HFFc6 (cell line): ENCODE results near the gene EXTL1. TPM values are rescaled to one million over a fixed set of nuclear protein-coding genes. Genes with fewer than 3 reads are reported as not detected.
A peak's percentile ranks its signal among the peaks of the same experiment; 100 is the strongest.

Experiments
- DNase-seq: peaks from one replicate; pipeline ENCODE4 v3.0.0-alpha.2; 2018
- H3K27ac Mint-ChIP-seq: 2 replicates; pipeline ENCODE4 v1.8.0; 2020; ENCODE audit warnings: mild to moderate bottlenecking, mixed read lengths
- H3K27me3 Mint-ChIP-seq: 2 replicates; pipeline ENCODE4 v1.8.0; 2021; ENCODE audit warnings: mild to moderate bottlenecking, moderate library complexity, mixed read lengths; ENCODE audit not compliant: insufficient read depth
- H3K36me3 Mint-ChIP-seq: 2 replicates; pipeline ENCODE4 v1.8.0; 2021; ENCODE audit warnings: low read depth, mixed read lengths
- H3K4me1 Mint-ChIP-seq: 2 replicates; pipeline ENCODE4 v1.8.0; 2020; ENCODE audit warnings: low read depth, mixed read lengths
- H3K4me3 Mint-ChIP-seq: 2 replicates; pipeline ENCODE4 v1.8.0; 2020; ENCODE audit warnings: mild to moderate bottlenecking, moderate library complexity, mixed read lengths
- H3K9me3 Mint-ChIP-seq: 2 replicates; pipeline ENCODE4 v1.8.0; 2020; ENCODE audit warnings: mild to moderate bottlenecking, mixed read lengths
- CTCF ChIP-seq: fragments of 200-600 bp; sonication (generic); IDR thresholded peaks from 2 replicates; pipeline ENCODE4 v1.5.0; 2021; ENCODE audit warnings: antibody characterized with exemption, mild to moderate bottlenecking
- total RNA-seq, 6 experiments: library from RNA; stranded (reverse); fragmentation: NEBNext Ultra II Directional; extraction: Animal tissue kit (Norgen Biotek cat#: 25700); gene quantifications; 2 replicates in 1 of 6; 3 replicates in 5 of 6; pipeline ENCODE4 v1.2.3, GENCODE V29; 2021

EXTL1 gene
- total RNA-seq, 6 experiments from 2014 or later = 8.1 to 22.9 (median 9.4) TPM

GRCh38 chr1:25990251-25990650 lies 31.3 kb upstream of the EXTL1 start:
- H3K36me3 Mint-ChIP-seq = peaks cover 21% of the 10 kb centered on the region
- no peaks in the 10 kb centered on the region for H3K27me3 Mint-ChIP-seq
- peaks cover 23% of the 10 kb centered on the region for H3K4me1 Mint-ChIP-seq
- no peak for TF ChIP-seq CTCF
- no peak for DNase-seq
- H3K27ac Mint-ChIP-seq = no peak overlapping the region
- H3K4me3 Mint-ChIP-seq = no peak overlapping the region
- H3K9me3 Mint-ChIP-seq = no peaks in the 10 kb centered on the region

GRCh38 chr1:25990702-25991395 lies 30.7 kb upstream of the EXTL1 start:
- no peak for DNase-seq
- no peak overlapping the region for H3K27ac Mint-ChIP-seq
- no peak overlapping the region for H3K4me3 Mint-ChIP-seq
- H3K27me3 Mint-ChIP-seq = no peaks in the 10 kb centered on the region
- no peaks in the 10 kb centered on the region for H3K9me3 Mint-ChIP-seq
- peaks cover 23% of the 10 kb centered on the region for H3K4me1 Mint-ChIP-seq
- no peak for TF ChIP-seq CTCF
- peaks cover 15% of the 10 kb centered on the region for H3K36me3 Mint-ChIP-seq

- peak overlapping the region; percentile 27; the same call in 1 of the 2 replicates for H3K27ac Mint-ChIP-seq
- peaks cover 29% of the 10 kb centered on the region for H3K4me1 Mint-ChIP-seq
- H3K27me3 Mint-ChIP-seq = no peaks in the 10 kb centered on the region
- H3K9me3 Mint-ChIP-seq = no peaks in the 10 kb centered on the region
- H3K4me3 Mint-ChIP-seq = peak overlapping the region; percentile 26; the same call in 1 of the 2 replicates
- H3K36me3 Mint-ChIP-seq = 0 out of 2 replicates have a peak, but pooled peaks cover 10% of the 10 kb centered on the region
- peak; percentile 25 for DNase-seq
- no peak for TF ChIP-seq CTCF
These were observed 29.5 kb upstream of the EXTL1 start for GRCh38 chr1:25991937-25992688.

- Mint-ChIP-seq H3K4me3 (no peak overlapping the region), H3K27me3 (no peaks in the 10 kb centered on the region)
These were observed 28.8 kb upstream of the EXTL1 start for GRCh38 chr1:25992689-25993171.

More at GRCh38 chr1:25992689-25993171, 28.8 kb upstream of the EXTL1 start:
- Mint-ChIP-seq H3K4me1 (peaks cover 33% of the 10 kb centered on the region), H3K27ac (peak overlapping the region; percentile 33; the same call in 1 of the 2 replicates), H3K9me3 (no peaks in the 10 kb centered on the region), H3K36me3 (0 out of 2 replicates have a peak, but pooled peaks cover 7% of the 10 kb centered on the region)
- TF ChIP-seq CTCF = no peak
- no peak for DNase-seq
